Loucy (cell line): ENCODE measurements around the gene DNAJB4.

Experiments
- H2AFZ ChIP-seq: fragments of 200-600 bp; sonication (generic); 2 replicates; pipeline ENCODE4 v1.6.0; 2016; ENCODE audit warnings: antibody characterized with exemption, mild to moderate bottlenecking, low read length, moderate library complexity
- H3F3A ChIP-seq: fragments of 200-600 bp; 2 replicates; pipeline ENCODE4 v1.6.0; 2016; ENCODE audit warnings: antibody characterized with exemption, low read depth, mild to moderate bottlenecking
- H3K27me3 ChIP-seq: fragments of 200-600 bp; sonication (generic); 2 replicates; pipeline ENCODE4 v1.6.1; 2014; ENCODE audit warnings: low read length, mild to moderate bottlenecking; ENCODE audit not compliant: insufficient read depth, poor library complexity, severe bottlenecking
- H3K36me3 ChIP-seq: fragments of 200-600 bp; sonication (generic); 2 replicates; pipeline ENCODE4 v1.6.1; 2016; ENCODE audit warnings: low read length; ENCODE audit not compliant: insufficient read depth
- H3K4me1 ChIP-seq: fragments of 200-600 bp; sonication (generic); 2 replicates; pipeline ENCODE4 v1.5.1; 2014; ENCODE audit warnings: low read length, mild to moderate bottlenecking; ENCODE audit not compliant: insufficient read depth, poor library complexity, severe bottlenecking
- H3K4me2 ChIP-seq: fragments of 200-600 bp; sonication (generic); 2 replicates; pipeline ENCODE4 v1.6.0; 2014; ENCODE audit warnings: antibody characterized with exemption, low read length, low read depth, mild to moderate bottlenecking; ENCODE audit not compliant: poor library complexity, severe bottlenecking
- H3K4me3 ChIP-seq: fragments of 200-600 bp; sonication (generic); 2 replicates; pipeline ENCODE4 v1.5.1; 2014; ENCODE audit warnings: low read length, mild to moderate bottlenecking, mixed read lengths; ENCODE audit not compliant: poor library complexity, severe bottlenecking
- H3K79me2 ChIP-seq: fragments of 200-600 bp; sonication (generic); 2 replicates; pipeline ENCODE4 v1.6.1; 2014; ENCODE audit warnings: low read length; ENCODE audit not compliant: insufficient read depth
- H3K9ac ChIP-seq: fragments of 200-600 bp; sonication (generic); 2 replicates; pipeline ENCODE4 v1.6.0; 2014; ENCODE audit warnings: mild to moderate bottlenecking, low read depth, low read length, moderate library complexity; ENCODE audit not compliant: poor library complexity, severe bottlenecking
- H3K9me2 ChIP-seq: fragments of 200-600 bp; sonication (generic); replicated peaks from 2 replicates; pipeline ENCODE4 v1.6.1; 2016; ENCODE audit warnings: low read depth, low read length, mixed read lengths
- H3K9me3 ChIP-seq: fragments of 200-600 bp; sonication (generic); 2 replicates; pipeline ENCODE4 v1.6.1; 2014; ENCODE audit warnings: mild to moderate bottlenecking, antibody characterized with exemption, low read length, low read depth; ENCODE audit not compliant: insufficient read depth
- H4K20me1 ChIP-seq: fragments of 200-600 bp; sonication (generic); 2 replicates; pipeline ENCODE4 v1.6.0; 2014; ENCODE audit warnings: antibody characterized with exemption, low read length, mild to moderate bottlenecking; ENCODE audit not compliant: insufficient read depth, poor library complexity, severe bottlenecking
- EZH2phosphoT487 ChIP-seq: fragments of 200-600 bp; IDR thresholded peaks from 2 replicates; pipeline ENCODE4 v1.6.1; 2018; ENCODE audit warnings: antibody characterized with exemption, mild to moderate bottlenecking, moderate library complexity, borderline replicate concordance
- TF ChIP-seq, protein P1 (sequence below): fragments of 200-600 bp; sonication (generic); conservative IDR thresholded peaks from 2 replicates; pipeline ENCODE4 v1.5.1; 2014; ENCODE audit warnings: mild to moderate bottlenecking, antibody characterized with exemption, low read length

Gene DNAJB4

DNA sequence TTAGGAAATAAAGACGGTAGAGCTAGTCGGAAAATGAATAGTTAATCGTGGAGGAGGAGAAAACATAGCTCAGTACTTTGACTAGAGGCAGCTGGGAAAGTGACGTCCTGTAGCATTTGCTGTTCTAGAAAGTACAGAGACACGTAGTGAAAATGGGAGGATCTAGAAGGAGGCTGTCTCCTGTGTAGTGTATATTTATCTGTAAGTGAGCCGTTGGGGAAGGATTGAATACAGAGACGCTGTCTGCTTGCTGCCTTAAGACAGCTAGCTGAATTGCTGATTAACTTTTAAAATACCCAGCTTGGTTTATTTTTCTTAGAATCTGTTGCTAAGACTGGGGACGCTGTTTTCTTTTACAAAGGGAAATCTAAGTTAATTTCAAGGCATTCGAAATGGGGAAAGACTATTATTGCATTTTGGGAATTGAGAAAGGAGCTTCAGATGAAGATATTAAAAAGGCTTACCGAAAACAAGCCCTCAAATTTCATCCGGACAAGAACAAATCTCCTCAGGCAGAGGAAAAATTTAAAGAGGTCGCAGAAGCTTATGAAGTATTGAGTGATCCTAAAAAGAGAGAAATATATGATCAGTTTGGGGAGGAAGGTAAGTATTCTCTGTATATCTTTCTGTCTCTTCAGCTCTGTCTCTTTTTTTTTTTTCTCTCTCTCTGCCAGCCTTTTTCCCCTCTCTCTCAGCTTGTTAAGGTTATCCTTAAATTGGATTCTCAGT is at the start of gene DNAJB4:
Gene DNAJB4 (plus strand): TSS at position 221 of the 729 bp plus-strand sequence. CDS start 172 bp downstream, at position 393.
- no peaks in the 10 kb centered on the region for H3K9me3 ChIP-seq
- no peaks in the 10 kb centered on the region for H3K36me3 ChIP-seq
- peak within 1 kb of the TSS; percentile 86 for H3K4me2 ChIP-seq
- peaks cover 44% of the 10 kb centered on the region for H3K4me1 ChIP-seq
- H3K79me2 ChIP-seq = peaks cover 19% of the 10 kb centered on the region; the same call in 1 of the 2 replicates
- H2AFZ ChIP-seq = peak within 1 kb of the TSS; percentile 87
- peak within 1 kb of the TSS; percentile 85 for H3K9ac ChIP-seq
- TF ChIP-seq, protein P1, sequence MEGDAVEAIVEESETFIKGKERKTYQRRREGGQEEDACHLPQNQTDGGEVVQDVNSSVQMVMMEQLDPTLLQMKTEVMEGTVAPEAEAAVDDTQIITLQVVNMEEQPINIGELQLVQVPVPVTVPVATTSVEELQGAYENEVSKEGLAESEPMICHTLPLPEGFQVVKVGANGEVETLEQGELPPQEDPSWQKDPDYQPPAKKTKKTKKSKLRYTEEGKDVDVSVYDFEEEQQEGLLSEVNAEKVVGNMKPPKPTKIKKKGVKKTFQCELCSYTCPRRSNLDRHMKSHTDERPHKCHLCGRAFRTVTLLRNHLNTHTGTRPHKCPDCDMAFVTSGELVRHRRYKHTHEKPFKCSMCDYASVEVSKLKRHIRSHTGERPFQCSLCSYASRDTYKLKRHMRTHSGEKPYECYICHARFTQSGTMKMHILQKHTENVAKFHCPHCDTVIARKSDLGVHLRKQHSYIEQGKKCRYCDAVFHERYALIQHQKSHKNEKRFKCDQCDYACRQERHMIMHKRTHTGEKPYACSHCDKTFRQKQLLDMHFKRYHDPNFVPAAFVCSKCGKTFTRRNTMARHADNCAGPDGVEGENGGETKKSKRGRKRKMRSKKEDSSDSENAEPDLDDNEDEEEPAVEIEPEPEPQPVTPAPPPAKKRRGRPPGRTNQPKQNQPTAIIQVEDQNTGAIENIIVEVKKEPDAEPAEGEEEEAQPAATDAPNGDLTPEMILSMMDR = no peak
- TF ChIP-seq EZH2phosphoT487 = no peak
- no peaks in the 10 kb centered on the region for H3K27me3 ChIP-seq
- peak within 1 kb of the TSS; percentile 81 for H3K4me3 ChIP-seq
- H3F3A ChIP-seq = peaks cover 7% of the 10 kb centered on the region; the same call in 1 of the 2 replicates
- no peaks in the 10 kb centered on the region for H3K9me2 ChIP-seq
- H4K20me1 ChIP-seq = no peaks in the 10 kb centered on the region

GRCh38 chr1:77955709-77956108 is 49.0 kb upstream of the DNAJB4 start:
- peaks cover 27% of the 10 kb centered on the region for H3K79me2 ChIP-seq
- H3K9ac ChIP-seq = no peak overlapping the region
- no peaks in the 10 kb centered on the region for H3K4me1 ChIP-seq
- H3K4me2 ChIP-seq = no peak overlapping the region
- H3K9me3 ChIP-seq = no peaks in the 10 kb centered on the region
- H4K20me1 ChIP-seq = peaks cover 70% of the 10 kb centered on the region
- no peak overlapping the region for H2AFZ ChIP-seq
- no peaks in the 10 kb centered on the region for H3K9me2 ChIP-seq
- H3F3A ChIP-seq = no peaks in the 10 kb centered on the region
- no peaks in the 10 kb centered on the region for H3K27me3 ChIP-seq
- no peak overlapping the region for H3K4me3 ChIP-seq
- H3K36me3 ChIP-seq = peaks cover 99% of the 10 kb centered on the region
- TF ChIP-seq EZH2phosphoT487 = no peak
- TF ChIP-seq, protein P1 = no peak

GRCh38 chr1:77956464-77956863 is 48.3 kb upstream of the DNAJB4 start:
- Histone ChIP-seq H4K20me1 (peaks cover 73% of the 10 kb centered on the region), H2AFZ (no peak overlapping the region), H3K4me3 (no peak overlapping the region), H3K9me3 (no peaks in the 10 kb centered on the region), H3K4me1 (no peaks in the 10 kb centered on the region), H3K36me3 (peaks cover 99% of the 10 kb centered on the region), H3K27me3 (no peaks in the 10 kb centered on the region), H3K9me2 (no peaks in the 10 kb centered on the region), H3F3A (no peaks in the 10 kb centered on the region), H3K4me2 (no peak overlapping the region), H3K9ac (no peak overlapping the region), H3K79me2 (peaks cover 35% of the 10 kb centered on the region)
- TF ChIP-seq, protein P1 = no peak
- TF ChIP-seq EZH2phosphoT487 = no peak
